D721Med (cell line): Measurements from ENCODE around the gene BCR.

Experiments used
- DNase-seq: peaks from one replicate; pipeline ENCODE4 v3.0.0; 2011; ENCODE audit warnings: low spot score; ENCODE audit not compliant: insufficient read length
- FAIRE-seq: peaks from 2 replicates; lab custom pipeline; 2011; peaks lifted over from hg19 to GRCh38; lab: Jason Lieb, UNC
- CTCF ChIP-seq: IDR thresholded peaks from 2 replicates; pipeline ENCODE4 v1.5.1; 2012; ENCODE audit warnings: mild to moderate bottlenecking, control low read depth; ENCODE audit not compliant: insufficient read depth; ENCODE audit errors: missing control alignments

BCR gene

GRCh38 chr22:23205339-23206049 lies 25.2 kb downstream of the BCR start:
- no peak for TF ChIP-seq CTCF
- DNase-seq (no peak), FAIRE-seq (no peak)

- no peak for TF ChIP-seq CTCF
- DNase-seq (no peak), FAIRE-seq (no peak)
Measured at GRCh38 chr22:23206915-23207314, 26.6 kb downstream of the BCR start.

GRCh38 chr22:23207729-23208393 lies 27.6 kb downstream of the BCR start:
- TF ChIP-seq CTCF = no peak
- FAIRE-seq (no peak), DNase-seq (no peak)

GRCh38 chr22:23210428-23211170 lies 30.3 kb downstream of the BCR start:
- no peak for TF ChIP-seq CTCF
- DNase-seq = no peak
- FAIRE-seq = no peak

- FAIRE-seq = no peak
- no peak for TF ChIP-seq CTCF
- no peak for DNase-seq
Measured at GRCh38 chr22:23211622-23212021, 31.3 kb downstream of the BCR start.

GRCh38 chr22:23212061-23213021 lies 32.0 kb downstream of the BCR start:
- DNase-seq = no peak
- no peak for TF ChIP-seq CTCF
- FAIRE-seq = no peak
